IPS DF 6.9 (cell line): ENCODE results near the gene GNPNAT1.

Source experiments
- DNase-seq: peaks from one replicate; pipeline ENCODE4 v3.0.0-alpha.2; 2013; ENCODE audit warnings: low read depth, low spot score
- H3K27ac ChIP-seq: one replicate; pipeline ENCODE4 v1.5.1; 2013; ENCODE audit warnings: low read length, control low read depth
- H3K27me3 ChIP-seq: 2 replicates; pipeline ENCODE4 v1.6.1; 2013; ENCODE audit warnings: mild to moderate bottlenecking, low read length; ENCODE audit not compliant: control insufficient read depth, insufficient read depth
- H3K36me3 ChIP-seq: 2 replicates; pipeline ENCODE4 v1.6.1; 2013; ENCODE audit warnings: low read length; ENCODE audit not compliant: control insufficient read depth, insufficient read depth
- H3K4me1 ChIP-seq: 2 replicates; pipeline ENCODE4 v1.6.1; 2013; ENCODE audit warnings: low read length; ENCODE audit not compliant: control insufficient read depth, insufficient read depth
- H3K4me3 ChIP-seq: 2 replicates; pipeline ENCODE4 v1.5.1; 2013; ENCODE audit warnings: mild to moderate bottlenecking, low read length
- H3K9me3 ChIP-seq: 2 replicates; pipeline ENCODE4 v1.6.1; 2013; ENCODE audit warnings: low read length, inconsistent platforms; ENCODE audit not compliant: control insufficient read depth, insufficient read depth
- WGBS: extraction: QIAGEN DNeasy Blood & Tissue Kit; methylation state at CpG from one replicate; pipeline ENCODE4 v1.1.7; 2013; ENCODE audit warnings: mixed read lengths, missing lambda C conversion rate; ENCODE audit not compliant: insufficient read length, insufficient coverage; 5-methylcytosine and 5-hydroxymethylcytosine counted together

GNPNAT1 gene

DNA sequence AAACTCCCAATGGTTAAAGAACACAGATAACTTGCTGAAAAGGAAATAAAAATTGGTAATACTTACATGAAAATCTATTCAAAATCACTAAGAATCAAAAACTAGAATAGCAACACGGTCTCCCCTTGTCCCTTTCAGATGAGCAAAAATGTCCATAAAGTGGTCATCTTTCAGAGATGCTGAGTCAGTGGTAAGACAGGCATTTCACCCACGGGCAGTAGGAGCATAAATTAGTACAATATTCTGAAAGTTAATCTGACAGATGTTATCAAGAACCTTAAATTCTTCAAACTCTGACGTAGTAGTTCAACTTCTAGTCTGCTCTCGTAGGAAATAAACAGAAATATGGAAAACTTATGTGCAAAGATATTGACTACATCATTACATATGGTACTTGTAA lies 33.1 kb upstream of the GNPNAT1 start:
- no peaks in the 10 kb centered on the region for H3K27me3 ChIP-seq

DNA sequence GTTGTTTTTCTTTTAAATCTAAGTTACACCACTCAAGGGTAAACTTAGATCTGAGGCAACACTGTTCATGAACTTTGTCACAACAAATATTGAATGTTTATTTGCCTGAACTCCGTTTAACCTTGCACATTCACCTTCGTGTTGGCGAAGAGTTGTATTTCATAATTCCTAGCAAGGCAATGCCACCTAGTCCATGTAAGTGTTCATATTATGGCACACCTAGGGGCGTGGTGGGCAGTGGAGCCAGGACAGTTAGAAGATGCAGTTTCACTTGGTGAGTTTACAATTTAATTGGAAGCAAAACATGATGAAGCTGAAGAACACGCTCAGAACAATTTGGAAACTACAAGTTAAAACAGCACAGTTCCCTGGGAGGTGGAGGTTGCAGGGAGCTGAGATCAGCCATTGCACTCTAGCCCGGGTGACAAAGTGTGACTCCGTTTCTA lies 30.4 kb upstream of the GNPNAT1 start:
- H3K36me3 ChIP-seq: no peaks in the 10 kb centered on the region
- H3K4me1 ChIP-seq: no peaks in the 10 kb centered on the region
- H3K4me3 ChIP-seq: no peak overlapping the region
- DNase-seq: no peak
- no peaks in the 10 kb centered on the region for H3K9me3 ChIP-seq
- H3K27ac ChIP-seq: no peak overlapping the region
- no CpG with 5 or more reads among the region's 7 CpGs for WGBS
- no peaks in the 10 kb centered on the region for H3K27me3 ChIP-seq

More for the DNA sequence above, 33.1 kb upstream of the GNPNAT1 start:
- no peaks in the 10 kb centered on the region for H3K36me3 ChIP-seq
- DNase-seq: no peak
- no peak overlapping the region for H3K27ac ChIP-seq
- H3K4me1 ChIP-seq: no peaks in the 10 kb centered on the region
- no peak overlapping the region for H3K4me3 ChIP-seq
- H3K9me3 ChIP-seq: no peaks in the 10 kb centered on the region
- WGBS: no CpG with 5 or more reads among the region's 4 CpGs

DNA sequence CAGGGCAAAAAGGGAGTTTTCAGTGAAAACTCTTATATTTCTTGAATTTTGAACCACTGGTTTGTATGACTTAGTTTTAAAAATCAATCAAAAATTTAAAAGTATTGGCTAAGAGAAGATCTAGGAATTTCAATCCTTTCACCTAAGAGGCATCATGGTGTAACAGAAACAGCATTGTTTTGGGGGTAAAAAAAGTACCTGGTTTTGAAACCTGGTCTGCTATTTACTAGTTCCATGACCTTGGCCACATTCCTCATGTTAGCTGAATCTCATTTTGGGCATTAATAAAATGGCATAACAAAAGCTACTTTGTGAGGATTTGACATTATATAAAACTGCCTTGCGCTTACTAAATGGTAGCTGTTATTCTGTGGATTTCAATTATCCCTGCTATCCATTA lies 16.7 kb upstream of the GNPNAT1 start:
- H3K9me3 ChIP-seq: no peaks in the 10 kb centered on the region
- H3K36me3 ChIP-seq: no peaks in the 10 kb centered on the region
- no peak overlapping the region for H3K4me3 ChIP-seq
- no peak overlapping the region for H3K27ac ChIP-seq
- DNase-seq: no peak
- no peaks in the 10 kb centered on the region for H3K27me3 ChIP-seq
- no CpG with 5 or more reads among the region's 1 CpG for WGBS
- no peaks in the 10 kb centered on the region for H3K4me1 ChIP-seq

DNA sequence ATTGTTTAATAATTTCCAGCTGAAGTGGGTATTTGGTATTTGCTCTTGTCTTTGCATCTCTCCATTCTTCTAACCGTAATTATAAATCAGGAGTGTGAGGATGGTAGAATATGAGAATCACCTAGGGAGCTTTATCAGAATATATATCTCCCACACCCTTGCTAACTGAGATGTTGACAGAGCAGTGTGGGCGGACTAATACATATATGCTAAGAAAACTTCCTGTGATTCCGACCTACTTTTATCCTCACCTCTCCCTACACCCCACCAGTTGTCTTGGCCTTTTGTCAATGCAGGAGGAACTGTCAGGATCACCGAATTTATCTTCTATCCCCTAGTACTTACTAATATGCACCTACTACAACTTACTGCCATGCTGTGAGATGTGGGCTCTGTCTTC lies 14.7 kb upstream of the GNPNAT1 start:
- Histone ChIP-seq H3K4me1 (no peaks in the 10 kb centered on the region), H3K27me3 (no peaks in the 10 kb centered on the region), H3K9me3 (no peaks in the 10 kb centered on the region), H3K36me3 (no peaks in the 10 kb centered on the region), H3K27ac (no peak overlapping the region), H3K4me3 (no peak overlapping the region)
- no CpG with 5 or more reads among the region's 4 CpGs for WGBS
- no peak for DNase-seq

DNA sequence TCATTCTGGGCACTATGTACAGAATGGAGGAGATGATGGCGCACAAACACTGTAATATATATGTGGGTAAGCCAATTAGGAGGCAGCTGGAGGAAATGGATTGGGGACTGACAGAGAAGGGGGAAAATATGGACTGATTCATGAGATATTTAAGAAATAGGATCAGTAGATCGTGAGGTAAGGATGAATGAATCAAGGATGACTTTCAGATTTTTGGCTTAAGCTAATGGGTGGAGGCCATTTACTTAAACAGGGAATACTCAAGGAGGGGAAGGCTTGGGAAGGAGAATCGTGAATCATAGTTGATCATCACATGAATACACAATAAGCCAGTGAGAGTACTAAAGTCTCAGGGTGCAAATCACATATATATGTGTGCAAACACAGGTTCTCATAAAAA lies 11.2 kb upstream of the GNPNAT1 start:
- H3K4me3 ChIP-seq: no peak overlapping the region
- no peak for DNase-seq
- no peak overlapping the region for H3K27ac ChIP-seq
- H3K36me3 ChIP-seq: no peaks in the 10 kb centered on the region
- H3K27me3 ChIP-seq: no peaks in the 10 kb centered on the region
- no peaks in the 10 kb centered on the region for H3K9me3 ChIP-seq
- WGBS: no CpG with 5 or more reads among the region's 3 CpGs
- H3K4me1 ChIP-seq: no peaks in the 10 kb centered on the region

DNA sequence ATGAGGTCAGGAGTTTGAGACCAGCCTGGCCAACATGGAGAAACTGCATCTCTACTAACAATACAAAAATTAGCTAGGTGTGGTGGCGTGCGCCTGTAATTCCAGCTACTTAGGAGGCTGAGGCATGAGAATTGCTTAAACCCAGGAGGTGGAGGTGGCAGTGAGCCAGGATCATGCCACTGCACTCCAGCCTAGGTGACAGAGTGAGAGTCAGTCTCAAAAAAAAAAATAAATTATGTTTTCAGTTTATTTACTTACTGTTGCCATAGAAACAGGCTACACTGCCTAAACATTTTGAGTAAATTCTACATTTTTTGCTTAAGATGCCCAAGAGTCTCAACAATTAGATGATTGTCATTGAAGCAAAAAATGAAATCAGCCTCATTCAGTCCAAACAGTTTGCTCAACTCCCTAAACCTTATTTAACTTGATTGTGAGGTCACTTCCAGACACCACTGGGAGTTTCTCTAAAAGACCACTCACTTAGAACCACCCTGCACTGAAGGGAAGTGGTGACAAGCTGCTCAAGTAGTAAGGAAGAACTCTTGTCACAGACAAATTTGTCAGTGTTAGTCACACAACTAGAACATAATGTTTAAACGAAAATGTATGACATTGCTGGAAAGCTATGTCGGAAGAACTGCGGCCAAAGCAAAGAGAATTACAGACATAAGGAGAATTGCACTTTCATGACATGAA lies 9.8 kb upstream of the GNPNAT1 start:
- Histone ChIP-seq H3K27me3 (no peaks in the 10 kb centered on the region), H3K36me3 (no peaks in the 10 kb centered on the region), H3K27ac (no peak overlapping the region), H3K4me3 (no peak overlapping the region), H3K9me3 (no peaks in the 10 kb centered on the region), H3K4me1 (no peaks in the 10 kb centered on the region)
- no peak for DNase-seq
- no CpG with 5 or more reads among the region's 5 CpGs for WGBS

DNA sequence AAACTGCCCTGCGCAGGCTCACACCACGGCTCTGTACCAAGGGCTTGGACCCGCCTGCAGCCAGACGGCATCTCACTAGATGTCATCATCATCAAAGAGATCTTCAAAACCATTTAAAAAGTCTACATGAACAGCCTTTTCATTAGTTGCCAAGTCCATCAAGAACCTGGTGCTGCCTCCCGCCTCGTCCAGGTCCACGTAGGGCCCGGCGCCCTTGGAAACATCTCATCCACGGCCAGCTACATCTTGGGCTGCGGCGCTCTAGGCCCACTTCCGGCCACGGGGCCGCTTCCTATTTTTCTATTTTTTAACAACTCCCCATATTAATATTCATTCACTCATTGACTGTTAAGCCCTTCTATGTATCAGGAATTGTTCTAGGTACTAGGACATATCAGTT lies 7.4 kb upstream of the GNPNAT1 start:
- Histone ChIP-seq H3K9me3 (no peaks in the 10 kb centered on the region), H3K4me3 (no peak overlapping the region), H3K4me1 (no peaks in the 10 kb centered on the region), H3K27ac (no peak overlapping the region), H3K27me3 (no peaks in the 10 kb centered on the region), H3K36me3 (no peaks in the 10 kb centered on the region)
- WGBS: no CpG with 5 or more reads among the region's 15 CpGs
- DNase-seq: no peak

DNA sequence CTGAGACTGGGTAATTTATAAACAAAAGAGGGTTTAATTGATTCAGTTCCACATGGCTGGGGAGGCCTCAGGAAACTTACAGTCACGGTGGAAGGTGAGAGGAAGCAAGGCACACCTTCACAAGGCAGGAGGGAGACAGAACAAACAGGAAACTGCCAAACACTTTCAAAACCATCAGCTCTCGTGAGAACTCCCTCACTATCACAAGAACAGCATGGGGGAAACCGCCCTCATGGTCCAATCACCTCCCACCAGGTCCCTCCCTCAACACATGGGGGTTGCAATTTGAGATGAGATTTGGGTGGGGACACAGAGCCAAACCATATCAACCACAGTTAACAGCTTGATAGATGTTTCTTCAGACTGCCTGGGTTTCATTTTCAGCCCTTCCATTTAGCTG lies 6.2 kb upstream of the GNPNAT1 start:
- WGBS: no CpG with 5 or more reads among the region's 3 CpGs
- no peaks in the 10 kb centered on the region for H3K36me3 ChIP-seq
- DNase-seq: no peak
- H3K27me3 ChIP-seq: no peaks in the 10 kb centered on the region
- H3K27ac ChIP-seq: no peak overlapping the region
- no peak overlapping the region for H3K4me3 ChIP-seq
- H3K4me1 ChIP-seq: no peaks in the 10 kb centered on the region
- H3K9me3 ChIP-seq: no peaks in the 10 kb centered on the region

DNA sequence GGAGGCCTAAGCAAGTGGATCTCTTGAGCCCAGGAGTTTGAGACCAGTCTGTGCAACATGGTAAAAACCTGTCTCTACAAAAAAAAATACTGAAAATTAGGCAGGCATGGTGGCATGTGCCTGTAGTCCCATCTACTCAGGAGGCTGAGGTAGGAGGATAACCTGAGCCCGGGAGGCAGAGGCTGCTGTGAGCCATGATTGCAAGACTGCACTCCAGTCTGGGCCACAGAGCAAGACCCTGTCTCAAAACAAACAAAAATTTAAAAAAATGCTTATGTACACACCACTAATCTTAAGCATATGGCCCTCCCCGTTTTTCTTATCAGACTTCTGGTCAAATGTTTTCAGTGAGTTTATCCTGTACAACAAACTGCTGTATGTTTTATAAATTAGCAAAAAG lies 1.7 kb upstream of the GNPNAT1 start:
- no peaks in the 10 kb centered on the region for H3K9me3 ChIP-seq
- no CpG with 5 or more reads among the region's 2 CpGs for WGBS
- no peaks in the 10 kb centered on the region for H3K36me3 ChIP-seq
- no peak for DNase-seq
- peaks cover 1% of the 10 kb centered on the region; the same call in 1 of the 2 replicates for H3K4me1 ChIP-seq
- H3K27ac ChIP-seq: no peak overlapping the region
- H3K4me3 ChIP-seq: no peak overlapping the region
- H3K27me3 ChIP-seq: no peaks in the 10 kb centered on the region

DNA sequence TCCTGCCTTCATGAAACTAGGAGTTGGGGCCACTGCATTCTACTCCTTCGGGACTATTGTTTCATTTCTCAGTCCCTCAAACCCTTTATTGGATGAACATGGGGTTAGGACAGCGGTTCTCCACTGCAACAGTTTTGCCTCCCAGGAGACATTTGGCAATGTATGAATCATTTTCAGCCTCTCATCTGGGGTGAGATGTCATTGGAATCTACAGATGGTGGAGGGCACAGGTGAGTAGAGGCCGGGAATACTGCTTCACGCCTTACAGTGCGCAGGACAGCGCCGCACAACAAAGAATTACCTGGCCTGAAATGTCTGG lies 649 bp upstream of the GNPNAT1 start:
- no peak overlapping the region for H3K27ac ChIP-seq
- H3K4me1 ChIP-seq: peaks cover 1% of the 10 kb centered on the region; the same call in 1 of the 2 replicates
- WGBS: no CpG with 5 or more reads among the region's 7 CpGs

DNA sequence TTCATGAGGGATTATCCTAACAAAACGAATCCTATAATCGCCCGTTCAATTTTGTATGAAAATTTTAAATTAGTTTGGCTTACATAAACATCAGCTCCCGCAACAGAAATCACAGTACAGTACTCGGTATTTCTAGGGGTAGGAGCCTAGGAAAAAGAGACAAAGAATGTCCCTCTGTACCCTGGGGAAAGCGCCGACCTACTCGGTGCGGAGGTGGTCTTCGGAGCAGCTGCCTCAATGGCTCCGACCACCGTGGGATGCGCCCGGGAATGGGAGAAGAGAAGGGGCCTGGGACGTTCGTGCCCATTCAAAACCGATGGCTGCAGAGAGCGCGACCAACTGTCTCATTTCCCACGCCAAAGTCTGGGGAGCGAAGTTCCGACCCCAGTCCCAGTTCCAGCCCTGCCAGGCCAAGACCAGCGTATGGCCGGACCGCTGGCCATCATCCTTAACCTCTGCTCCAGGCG lies 618 bp downstream of the GNPNAT1 start:
- no CpG with 5 or more reads among the region's 26 CpGs for WGBS
- Histone ChIP-seq H3K4me3 (peak overlapping the region; percentile 71), H3K9me3 (no peaks in the 10 kb centered on the region), H3K36me3 (no peaks in the 10 kb centered on the region), H3K27ac (no peak overlapping the region), H3K27me3 (no peaks in the 10 kb centered on the region), H3K4me1 (peaks cover 1% of the 10 kb centered on the region; the same call in 1 of the 2 replicates)
- no peak for DNase-seq

More for the DNA sequence above, 649 bp upstream of the GNPNAT1 start:
- H3K4me3 ChIP-seq: peak overlapping the region; percentile 14; the same call in 1 of the 2 replicates
- H3K36me3 ChIP-seq: no peaks in the 10 kb centered on the region
- no peaks in the 10 kb centered on the region for H3K9me3 ChIP-seq
- no peak for DNase-seq
- H3K27me3 ChIP-seq: no peaks in the 10 kb centered on the region
